GM23338 (cell line): ENCODE data around the gene TNMD. TPM values are rescaled to one million over a fixed set of nuclear protein-coding genes. Genes with fewer than 3 reads are reported as not detected.

Source experiments
- ATAC-seq: fragments of 200-7000 bp; cut with Tn5 transposase; 3 replicates; pipeline ENCODE4 v1.9.1; 2020
- DNase-seq: peaks from one replicate; pipeline ENCODE4 v3.0.0-alpha.2; 2015; ENCODE audit warnings: low spot score
- H2AFZ ChIP-seq: fragments of 200-600 bp; sonication (generic); 2 replicates; pipeline ENCODE4 v1.8.0; 2016; ENCODE audit warnings: antibody characterized with exemption, mild to moderate bottlenecking, moderate library complexity
- H3F3A ChIP-seq: fragments of 200-600 bp; sonication (generic); replicated peaks from 2 replicates; pipeline ENCODE4 v1.8.0; 2017; ENCODE audit warnings: antibody characterized with exemption, mixed run types, low read depth
- H3K27ac ChIP-seq: fragments of 200-600 bp; sonication (generic); 2 replicates; pipeline ENCODE4 v1.6.1; 2016; ENCODE audit warnings: low read depth
- H3K27me3 ChIP-seq: fragments of 200-600 bp; sonication (generic); 2 replicates; pipeline ENCODE4 v1.8.0; 2016; ENCODE audit warnings: mild to moderate bottlenecking, mixed run types, moderate library complexity; ENCODE audit not compliant: insufficient read depth
- H3K36me3 ChIP-seq: fragments of 200-600 bp; sonication (generic); 2 replicates; pipeline ENCODE4 v1.8.0; 2016; ENCODE audit warnings: mild to moderate bottlenecking; ENCODE audit not compliant: insufficient read depth
- H3K4me1 ChIP-seq: fragments of 200-600 bp; sonication (generic); 2 replicates; pipeline ENCODE4 v1.8.0; 2016; ENCODE audit warnings: mild to moderate bottlenecking, moderate library complexity; ENCODE audit not compliant: insufficient read depth
- H3K4me2 ChIP-seq: fragments of 200-600 bp; sonication (generic); 2 replicates; pipeline ENCODE4 v1.7.1; 2017; ENCODE audit warnings: mixed run types
- H3K4me3 ChIP-seq: fragments of 200-600 bp; sonication (generic); 2 replicates; pipeline ENCODE4 v1.6.1; 2016; ENCODE audit warnings: mixed run types
- H3K79me2 ChIP-seq: fragments of 200-600 bp; sonication (generic); replicated peaks from 2 replicates; pipeline ENCODE4 v1.8.0; 2017; ENCODE audit warnings: mild to moderate bottlenecking; ENCODE audit not compliant: insufficient read depth
- H3K9me2 ChIP-seq: fragments of 200-600 bp; sonication (generic); 2 replicates; pipeline ENCODE4 v1.8.0; 2017; ENCODE audit not compliant: insufficient read depth
- H4K20me1 ChIP-seq: fragments of 200-600 bp; sonication (generic); replicated peaks from 2 replicates; pipeline ENCODE4 v1.8.0; 2017; ENCODE audit warnings: mild to moderate bottlenecking; ENCODE audit not compliant: insufficient read depth
- H3K27ac Mint-ChIP-seq: 2 replicates; pipeline ENCODE4 v1.8.0; 2020; ENCODE audit warnings: inconsistent platforms, mild to moderate bottlenecking, moderate library complexity, mixed read lengths
- H3K27me3 Mint-ChIP-seq: 3 replicates; pipeline ENCODE4 v1.8.0; 2022; ENCODE audit warnings: low read depth, mild to moderate bottlenecking, moderate library complexity, mixed read lengths, inconsistent platforms; ENCODE audit not compliant: insufficient read depth, poor library complexity
- H3K36me3 Mint-ChIP-seq: 3 replicates; pipeline ENCODE4 v1.8.0; 2021; ENCODE audit warnings: low read depth, mild to moderate bottlenecking, inconsistent platforms, moderate library complexity, mixed read lengths
- H3K4me1 Mint-ChIP-seq: 3 replicates; pipeline ENCODE4 v1.8.0; 2020; ENCODE audit warnings: mild to moderate bottlenecking, inconsistent platforms, mixed read lengths
- H3K4me3 Mint-ChIP-seq: 3 replicates; pipeline ENCODE4 v1.8.0; 2021; ENCODE audit warnings: moderate library complexity, mild to moderate bottlenecking, inconsistent platforms, mixed read lengths
- H3K9me3 Mint-ChIP-seq: 3 replicates; pipeline ENCODE4 v1.8.0; 2020; ENCODE audit warnings: moderate library complexity, mild to moderate bottlenecking, inconsistent platforms, mixed read lengths
- CREB1 ChIP-seq: fragments of 250-450 bp; sonication (Bioruptor Pico); IDR thresholded peaks from 2 replicates; pipeline ENCODE4 v1.5.0; 2020; ENCODE audit warnings: low read depth, mild to moderate bottlenecking, moderate library complexity
- ETS1 ChIP-seq: IDR thresholded peaks from 2 replicates; pipeline ENCODE4 v1.6.1; 2016; ENCODE audit warnings: antibody characterized with exemption
- EZH2 ChIP-seq: fragments of 200-600 bp; sonication (generic); IDR thresholded peaks from one replicate; pipeline ENCODE4 v1.8.0; 2017; ENCODE audit warnings: antibody characterized with exemption, mild to moderate bottlenecking, low read depth; ENCODE audit not compliant: unreplicated experiment
- EZH2phosphoT487 ChIP-seq: fragments of 200-600 bp; sonication (generic); IDR thresholded peaks from one replicate; pipeline ENCODE4 v1.8.1; 2018; ENCODE audit warnings: antibody characterized with exemption; ENCODE audit not compliant: unreplicated experiment
- JUNB ChIP-seq: IDR thresholded peaks from one replicate; pipeline ENCODE4 v1.6.1; 2016; ENCODE audit warnings: antibody characterized with exemption; ENCODE audit not compliant: unreplicated experiment
- NANOG ChIP-seq: IDR thresholded peaks from 2 replicates; pipeline ENCODE4 v1.6.1; 2016; ENCODE audit warnings: antibody characterized with exemption, borderline replicate concordance
- POLR2AphosphoS5 ChIP-seq: IDR thresholded peaks from 2 replicates; pipeline ENCODE4 v1.6.1; 2016; ENCODE audit warnings: antibody characterized with exemption, low read depth
- STAT1 ChIP-seq: IDR thresholded peaks from one replicate; pipeline ENCODE4 v1.6.1; 2016; ENCODE audit warnings: antibody characterized with exemption; ENCODE audit not compliant: unreplicated experiment
- ZNF114 ChIP-seq: fragments of 250-450 bp; sonication (Bioruptor Pico); IDR thresholded peaks from 2 replicates; pipeline ENCODE4 v1.5.0; 2020; ENCODE audit warnings: mild to moderate bottlenecking, moderate library complexity
- ZNF331 ChIP-seq: fragments of 250-450 bp; sonication (Bioruptor Pico); IDR thresholded peaks from 2 replicates; pipeline ENCODE4 v1.5.0; 2020; ENCODE audit warnings: low read depth, mild to moderate bottlenecking, moderate library complexity
- ZNF462 ChIP-seq: fragments of 250-450 bp; sonication (Bioruptor Pico); IDR thresholded peaks from 2 replicates; pipeline ENCODE4 v1.5.0; 2020; ENCODE audit warnings: mild to moderate bottlenecking, moderate library complexity
- polyA plus RNA-seq: library from polyadenylated mRNA; unstranded; fragments of >200 nt; fragmentation: Nextera tagmentation; extraction: Ambion mirVana; gene quantifications from 2 replicates; pipeline ENCODE4 v1.2.1, GENCODE V29; 2016
- total RNA-seq: library from RNA; depleted of rRNA; stranded (reverse); fragments of >200 nt; shearing (Covaris generic); gene quantifications from 2 replicates; pipeline ENCODE4 v1.2.3, GENCODE V29; 2014

TNMD gene
- total and polyA plus RNA-seq, 2 experiments from 2014 or later, result 4.4 to 4.8 TPM

- TF ChIP-seq ZNF462 (CRISPR knock-in tag) (no peak), ZNF114 (CRISPR knock-in tag) (no peak), JUNB (no peak), STAT1 (no peak), POLR2AphosphoS5 (no peak), ETS1 (no peak), ZNF331 (CRISPR knock-in tag) (no peak), EZH2 (no peak)
Observed at GRCh38 chrX:100623001-100623400, 38.3 kb downstream of the TNMD start (continued).

GRCh38 chrX:100625985-100626491, 41.3 kb downstream of the TNMD start:
- H3K4me1 ChIP-seq, result no peaks in the 10 kb centered on the region
- DNase-seq (no peak), ATAC-seq (no peak)
- no peak overlapping the region for H3K4me2 ChIP-seq
- no peaks in the 10 kb centered on the region for H3K9me3 Mint-ChIP-seq
- H2AFZ ChIP-seq, result no peak overlapping the region
- H4K20me1 ChIP-seq, result no peaks in the 10 kb centered on the region; the same call in 1 of the 2 replicates
- H3K4me1 Mint-ChIP-seq, result no peaks in the 10 kb centered on the region
- H3F3A ChIP-seq, result no peaks in the 10 kb centered on the region
- H3K36me3 ChIP-seq, result no peaks in the 10 kb centered on the region; the same call in 1 of the 2 replicates
- no peaks in the 10 kb centered on the region for H3K9me2 ChIP-seq
- H3K79me2 ChIP-seq, result no peaks in the 10 kb centered on the region
- peaks cover 28% of the 10 kb centered on the region for H3K36me3 Mint-ChIP-seq
- H3K27me3 Mint-ChIP-seq, result no peaks in the 10 kb centered on the region
- H3K4me3 Mint-ChIP-seq, result no peak overlapping the region
- no peaks in the 10 kb centered on the region for H3K27me3 ChIP-seq
- no peak overlapping the region for H3K4me3 ChIP-seq
- H3K27ac ChIP-seq, result no peak overlapping the region
- no peak overlapping the region for H3K27ac Mint-ChIP-seq
- TF ChIP-seq NANOG (no peak), ZNF114 (CRISPR knock-in tag) (no peak), CREB1 (CRISPR knock-in tag) (no peak), ZNF331 (CRISPR knock-in tag) (no peak), POLR2AphosphoS5 (no peak), EZH2phosphoT487 (no peak), JUNB (no peak), EZH2 (no peak)
